Gastroesophageal sphincter (tissue), 4 donors: Measurements from ENCODE around the gene RBM47. TPM values are rescaled to one million over a fixed set of nuclear protein-coding genes. Genes with fewer than 3 reads are reported as not detected.

Experiments used
- ATAC-seq: fragments of 150-250 bp; one replicate; pipeline ENCODE4 v1.9.1; 2016; ENCODE audit warnings: mild to moderate bottlenecking, moderate library complexity
- H3K27ac ChIP-seq, 4 donors: fragments of 200-600 bp; sonication (generic) in 3 of 4; 1 replicate in 3 of 4; 2 replicates in 1 of 4; pipeline ENCODE4 v1.5.1; 2016 to 2019
- H3K27me3 ChIP-seq: fragments of 200-600 bp; sonication (generic); one replicate; pipeline ENCODE4 v1.5.1; 2019
- H3K36me3 ChIP-seq, 2 donors: fragments of 200-600 bp; sonication (generic); one replicate each; pipeline ENCODE4 v1.5.1; 2019; ENCODE audit warnings: control low read depth in 1 of 2
- H3K4me1 ChIP-seq, 3 donors: fragments of 200-600 bp; sonication (generic); 1 replicate in 2 of 3; 2 replicates in 1 of 3; pipeline ENCODE4 v1.5.1; 2016 to 2019; ENCODE audit warnings: control low read depth in 2 of 3
- H3K4me3 ChIP-seq, 2 donors: fragments of 200-600 bp; sonication (generic); one replicate each; pipeline ENCODE4 v1.5.1; 2019; ENCODE audit warnings: mild to moderate bottlenecking in 1 of 2, moderate library complexity in 1 of 2
- H3K9me3 ChIP-seq, 3 donors: fragments of 200-600 bp; sonication (generic); one replicate each; pipeline ENCODE4 v1.5.1; 2017 to 2019; ENCODE audit warnings: control low read depth in 2 of 3
- EP300 ChIP-seq: sonication (generic); formaldehyde crosslinking; IDR thresholded peaks from one replicate; pipeline ENCODE4 v1.6.1; 2017; ENCODE audit warnings: antibody characterized with exemption, mild to moderate bottlenecking
- POLR2A ChIP-seq, 2 donors: fragments of 450-650 bp; IDR thresholded peaks; one replicate each; pipeline ENCODE4 v1.6.1; 2017; ENCODE audit warnings: antibody characterized with exemption in 2 of 2, mild to moderate bottlenecking in 2 of 2, moderate library complexity in 1 of 2
- POLR2AphosphoS5 ChIP-seq: sonication (generic); formaldehyde crosslinking; IDR thresholded peaks from one replicate; pipeline ENCODE4 v1.6.1; 2017; ENCODE audit warnings: antibody characterized with exemption
- WGBS, 2 donors: methylation state at CpG; one replicate each; pipeline ENCODE4 v1.1.5; 2018; ENCODE audit warnings: low coverage in 1 of 2; 5-methylcytosine and 5-hydroxymethylcytosine counted together
- total RNA-seq, 4 donors: library from RNA; depleted of rRNA; stranded (reverse); fragments of >200 nt; gene quantifications; one replicate each; pipeline ENCODE4 v1.1.0, GENCODE V29; 2016
- TF ChIP-seq, protein P1 (sequence below), 4 experiments: fragments of 200-600 bp in 2 of 4; fragments of 450-650 bp in 2 of 4; sonication (generic) in 1 of 4; IDR thresholded peaks; one replicate each; pipeline ENCODE4 v1.5.1; 2017 to 2019; ENCODE audit warnings: antibody characterized with exemption in 4 of 4, mild to moderate bottlenecking in 2 of 4, moderate library complexity in 2 of 4

Gene RBM47
- total RNA-seq, 4 donors from 2014 or later = 9.1 to 36.9 (median 26.4) TPM

DNA sequence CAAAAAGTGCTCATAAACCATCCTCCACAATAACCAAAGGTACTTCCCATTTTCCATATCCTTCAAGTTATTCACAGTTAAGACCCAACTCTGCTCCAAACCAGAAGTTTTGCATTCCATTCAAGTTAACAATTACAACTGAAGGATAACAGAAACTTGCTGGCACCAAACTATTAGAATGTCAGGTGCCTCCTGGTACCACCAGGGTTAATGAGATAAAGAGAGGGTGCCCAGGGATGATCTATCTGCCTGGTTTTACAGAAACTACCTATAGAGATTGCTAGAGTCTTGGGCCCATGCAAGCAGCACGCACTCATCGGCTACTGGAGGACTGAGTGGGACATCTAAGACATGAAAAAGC is 114.6 kb downstream of the RBM47 start:
- H3K27ac ChIP-seq = no peak overlapping the region
- no peaks in the 10 kb centered on the region for H3K4me1 ChIP-seq
- ATAC-seq = no peak
- TF ChIP-seq, protein P1, sequence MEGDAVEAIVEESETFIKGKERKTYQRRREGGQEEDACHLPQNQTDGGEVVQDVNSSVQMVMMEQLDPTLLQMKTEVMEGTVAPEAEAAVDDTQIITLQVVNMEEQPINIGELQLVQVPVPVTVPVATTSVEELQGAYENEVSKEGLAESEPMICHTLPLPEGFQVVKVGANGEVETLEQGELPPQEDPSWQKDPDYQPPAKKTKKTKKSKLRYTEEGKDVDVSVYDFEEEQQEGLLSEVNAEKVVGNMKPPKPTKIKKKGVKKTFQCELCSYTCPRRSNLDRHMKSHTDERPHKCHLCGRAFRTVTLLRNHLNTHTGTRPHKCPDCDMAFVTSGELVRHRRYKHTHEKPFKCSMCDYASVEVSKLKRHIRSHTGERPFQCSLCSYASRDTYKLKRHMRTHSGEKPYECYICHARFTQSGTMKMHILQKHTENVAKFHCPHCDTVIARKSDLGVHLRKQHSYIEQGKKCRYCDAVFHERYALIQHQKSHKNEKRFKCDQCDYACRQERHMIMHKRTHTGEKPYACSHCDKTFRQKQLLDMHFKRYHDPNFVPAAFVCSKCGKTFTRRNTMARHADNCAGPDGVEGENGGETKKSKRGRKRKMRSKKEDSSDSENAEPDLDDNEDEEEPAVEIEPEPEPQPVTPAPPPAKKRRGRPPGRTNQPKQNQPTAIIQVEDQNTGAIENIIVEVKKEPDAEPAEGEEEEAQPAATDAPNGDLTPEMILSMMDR (IDR thresholded peaks at IDR 0.05) = no peak
- no peak for TF ChIP-seq EP300
- TF ChIP-seq POLR2A (IDR thresholded peaks at IDR 0.05) = no peak
- TF ChIP-seq POLR2AphosphoS5 = no peak
- H3K9me3 ChIP-seq = no peaks in the 10 kb centered on the region
- H3K27me3 ChIP-seq = no peaks in the 10 kb centered on the region
- WGBS, 2 donors = 80 to 94% methylated on average over 2 of the region's 2 CpGs
- H3K4me3 ChIP-seq = no peak overlapping the region
- H3K36me3 ChIP-seq = no peaks in the 10 kb centered on the region

DNA sequence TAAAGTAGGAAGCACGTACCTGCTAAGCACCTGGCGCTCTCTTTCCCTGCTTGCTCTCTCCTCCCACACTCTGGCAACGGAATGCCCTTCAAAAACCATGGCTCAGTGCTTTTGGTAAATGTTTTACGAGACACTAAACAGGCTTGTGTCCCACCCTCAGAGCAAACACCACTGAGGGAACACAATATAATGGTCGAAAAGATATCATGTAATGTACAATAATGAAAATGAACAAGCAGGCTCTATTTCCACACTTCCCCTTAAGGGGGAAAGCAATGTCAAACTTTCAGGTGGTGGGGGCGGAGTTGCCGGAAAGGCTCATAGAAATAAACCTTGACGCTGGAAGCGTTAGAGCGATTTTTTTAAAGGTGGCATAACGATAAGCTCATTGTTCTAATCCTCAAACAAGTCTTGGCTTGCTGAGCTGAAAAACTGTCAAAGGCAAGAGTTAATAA is 115.1 kb downstream of the RBM47 start:
- ATAC-seq = no peak
- Histone ChIP-seq H3K27ac (no peak overlapping the region), H3K27me3 (no peaks in the 10 kb centered on the region), H3K4me3 (no peak overlapping the region), H3K9me3 (no peaks in the 10 kb centered on the region), H3K36me3 (no peaks in the 10 kb centered on the region), H3K4me1 (no peaks in the 10 kb centered on the region)
- no peak for TF ChIP-seq EP300
- no peak for TF ChIP-seq POLR2AphosphoS5
- TF ChIP-seq, protein P1 (IDR thresholded peaks at IDR 0.05) = no peak
- no peak for TF ChIP-seq POLR2A (IDR thresholded peaks at IDR 0.05)
- WGBS, 2 donors = 77 to 78% methylated on average over 8 to 11 of the region's 11 CpGs

DNA sequence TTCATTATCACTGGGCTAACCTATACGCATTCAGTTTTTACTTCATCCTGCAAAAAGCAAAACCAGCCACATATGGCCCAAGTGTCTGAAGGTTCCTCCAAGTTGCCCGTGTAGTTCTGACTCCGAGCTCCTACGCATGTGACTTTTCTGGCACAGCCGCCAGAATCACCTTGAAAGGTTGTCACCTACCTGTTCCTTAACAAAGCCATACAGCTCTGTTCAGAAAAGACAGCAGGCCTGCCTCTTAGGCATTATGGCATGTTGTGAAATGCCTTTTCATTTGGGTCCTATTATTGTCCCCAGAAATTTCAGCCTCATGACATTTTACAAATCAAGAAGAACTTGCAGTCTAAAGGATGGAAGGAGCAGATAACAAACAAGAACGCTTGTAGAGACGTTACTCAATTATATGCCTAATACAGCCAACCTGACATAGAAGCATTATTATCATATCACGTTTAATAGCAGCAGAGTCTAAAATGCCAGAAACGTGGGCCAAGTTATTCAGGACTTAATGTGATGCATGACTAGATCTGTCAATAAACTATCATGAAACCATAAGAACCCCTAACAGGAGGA is 118.5 kb downstream of the RBM47 start:
- Histone ChIP-seq H3K27ac (no peak overlapping the region), H3K27me3 (no peaks in the 10 kb centered on the region), H3K36me3 (no peaks in the 10 kb centered on the region), H3K9me3 (no peaks in the 10 kb centered on the region), H3K4me1 (no peaks in the 10 kb centered on the region), H3K4me3 (no peak overlapping the region)
- 82 to 84% methylated on average over 9 of the region's 9 CpGs for WGBS, 2 donors
- ATAC-seq = no peak
- TF ChIP-seq POLR2AphosphoS5 (no peak), EP300 (no peak)

DNA sequence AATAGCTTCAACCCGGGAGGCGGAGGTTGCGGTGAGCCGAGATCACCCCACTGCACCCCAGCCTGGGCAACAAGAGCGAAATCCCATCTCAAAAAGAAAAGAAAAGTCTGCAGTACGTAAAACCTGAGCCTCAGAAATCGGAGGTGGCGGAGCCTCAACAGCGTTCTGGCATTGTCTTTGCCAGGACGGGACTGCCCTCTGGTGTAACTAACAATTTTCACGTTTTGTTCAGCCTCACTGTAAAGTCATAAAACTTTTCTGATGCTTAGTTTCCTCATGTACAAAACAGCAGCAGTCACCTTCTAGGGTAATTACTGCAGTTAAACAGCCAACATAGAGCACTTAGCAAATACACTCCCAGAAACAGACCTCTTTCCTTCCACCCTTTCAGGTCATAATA is 121.7 kb downstream of the RBM47 start:
- WGBS, 2 donors = 78 to 82% methylated on average over 6 to 11 of the region's 11 CpGs
- no peaks in the 10 kb centered on the region for H3K36me3 ChIP-seq
- ATAC-seq = no peak
- H3K4me1 ChIP-seq = no peaks in the 10 kb centered on the region
- H3K9me3 ChIP-seq = no peaks in the 10 kb centered on the region
- TF ChIP-seq POLR2A (IDR thresholded peaks at IDR 0.05) (no peak), EP300 (no peak), POLR2AphosphoS5 (no peak)
- TF ChIP-seq, protein P1 (IDR thresholded peaks at IDR 0.05) = no peak
- H3K27ac ChIP-seq = no peak overlapping the region
- H3K4me3 ChIP-seq = no peak overlapping the region
- H3K27me3 ChIP-seq = no peaks in the 10 kb centered on the region

DNA sequence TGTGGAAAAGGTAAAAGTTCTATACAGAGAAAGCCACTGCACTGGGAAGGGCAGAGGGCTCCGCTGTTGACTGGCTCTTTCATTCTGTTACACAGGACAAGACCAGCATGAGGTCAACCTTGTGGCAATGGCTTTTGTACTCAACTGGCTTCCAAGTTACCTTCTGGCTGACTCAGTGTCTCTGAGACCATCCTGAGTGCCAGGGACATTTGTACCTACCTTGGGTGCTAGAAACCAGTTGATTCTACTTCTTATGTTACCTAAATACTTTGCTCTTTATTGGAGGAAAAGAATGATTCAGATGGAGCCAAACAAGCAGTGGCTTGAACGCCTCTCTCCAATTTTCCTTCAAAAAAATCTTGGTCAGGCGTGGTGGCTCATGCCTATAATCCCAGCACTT is 123.2 kb downstream of the RBM47 start:
- TF ChIP-seq POLR2A (IDR thresholded peaks at IDR 0.05) (no peak), POLR2AphosphoS5 (no peak), EP300 (no peak)
- TF ChIP-seq, protein P1 (IDR thresholded peaks at IDR 0.05) = no peak
- Histone ChIP-seq H3K36me3 (no peaks in the 10 kb centered on the region), H3K4me3 (no peak overlapping the region), H3K27ac (no peak overlapping the region), H3K4me1 (no peaks in the 10 kb centered on the region), H3K9me3 (no peaks in the 10 kb centered on the region), H3K27me3 (no peaks in the 10 kb centered on the region)
- no peak for ATAC-seq
- WGBS, 2 donors = 100% methylated on average over 1 of the region's 3 CpGs; no CpG with 5 or more reads in 1 of the 2 donors
